ENCODE data around the gene MRPS27.
"Not testable (repeated sequence)": the region's sequence is repeated elsewhere in the genome, so short reads cannot be mapped to it uniquely, and the experiment has no call there.

MRPS27 gene

DNA sequence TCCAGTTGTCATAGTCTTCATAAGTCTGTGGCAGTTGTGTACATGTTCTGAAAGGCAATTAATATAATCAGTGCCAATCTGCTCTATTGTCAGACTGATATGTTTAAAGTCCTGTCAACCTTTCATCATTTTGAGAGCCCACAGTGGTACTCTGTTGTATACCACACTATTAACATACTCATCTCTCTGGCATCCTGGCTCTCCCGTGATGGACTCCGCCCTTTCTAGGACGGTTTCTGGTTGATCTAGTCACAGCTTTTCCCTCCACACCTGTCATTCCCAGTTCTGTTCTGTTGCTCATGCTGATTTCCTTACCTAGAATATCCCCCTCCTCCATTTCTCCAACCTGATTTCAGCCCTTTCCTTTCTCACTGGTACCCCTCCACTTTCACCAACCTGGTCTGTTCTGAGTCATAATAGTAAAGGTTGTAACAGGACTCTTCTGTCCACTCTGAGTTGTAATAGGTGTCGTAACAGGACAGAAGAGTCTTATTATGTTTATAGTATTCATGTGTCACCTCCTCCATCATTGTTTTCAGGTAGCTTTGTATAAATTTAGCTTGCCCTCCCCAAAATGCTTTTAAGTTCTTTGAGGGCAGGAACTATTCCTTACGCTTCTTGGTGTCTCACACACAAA lies 4.3 kb upstream of the MRPS27 start:
- DNase-seq: no peak

DNA sequence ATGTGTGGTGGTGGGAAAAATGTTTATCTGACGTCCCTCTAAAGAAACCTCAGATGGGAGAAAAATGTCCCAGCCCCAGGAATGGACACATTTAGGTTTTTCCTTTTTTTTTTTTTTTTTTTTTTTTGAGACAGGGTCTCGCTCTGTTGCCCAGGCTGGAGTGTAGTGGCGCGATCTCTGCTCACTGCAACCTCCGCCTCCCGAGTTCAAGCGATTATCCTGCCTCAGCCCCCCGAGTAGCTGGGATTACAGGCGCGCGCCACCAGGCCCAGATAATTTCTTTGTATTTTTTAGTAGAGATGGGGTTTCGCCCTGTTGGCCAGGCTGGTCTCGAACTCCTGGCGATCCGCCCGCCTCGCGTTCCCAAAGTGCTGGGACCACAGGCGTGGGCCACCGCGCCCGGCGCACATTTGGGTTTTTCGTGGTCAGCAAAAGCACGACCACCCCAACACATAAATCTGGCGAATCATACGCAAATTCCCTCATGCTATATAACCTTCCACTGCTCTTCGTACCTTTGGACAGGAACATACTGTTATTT lies 535 bp downstream of the MRPS27 start:
- DNase-seq: peak; percentile 39

DNA sequence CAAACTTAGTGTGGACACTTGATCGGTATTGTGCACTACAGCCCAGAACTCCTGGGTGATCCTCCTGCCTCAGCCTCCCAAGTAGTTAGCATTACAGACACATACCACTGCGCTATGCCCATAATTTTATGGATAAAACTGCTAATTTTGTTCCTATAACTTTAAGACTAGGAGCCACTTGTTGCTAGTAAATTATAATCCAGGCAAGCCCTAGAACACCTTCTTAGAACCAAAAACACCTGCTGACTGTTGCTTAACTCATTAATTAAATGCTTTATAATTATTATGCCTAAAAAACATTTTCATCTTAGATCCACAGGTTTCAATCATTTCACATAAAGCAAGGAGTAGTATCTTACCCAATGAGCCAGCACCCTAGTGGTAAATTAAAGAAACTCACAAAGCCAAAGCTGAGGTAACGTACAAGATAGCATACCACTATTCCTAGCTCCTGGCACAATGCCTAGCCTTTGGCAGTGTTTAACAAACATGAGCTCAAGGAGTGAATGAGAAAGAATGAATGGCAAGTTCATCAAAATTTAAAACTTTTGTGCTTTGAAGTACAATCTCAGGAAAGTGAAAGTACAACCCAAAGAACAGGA lies 5.4 kb downstream of the MRPS27 start:
- DNase-seq: no peak

DNA sequence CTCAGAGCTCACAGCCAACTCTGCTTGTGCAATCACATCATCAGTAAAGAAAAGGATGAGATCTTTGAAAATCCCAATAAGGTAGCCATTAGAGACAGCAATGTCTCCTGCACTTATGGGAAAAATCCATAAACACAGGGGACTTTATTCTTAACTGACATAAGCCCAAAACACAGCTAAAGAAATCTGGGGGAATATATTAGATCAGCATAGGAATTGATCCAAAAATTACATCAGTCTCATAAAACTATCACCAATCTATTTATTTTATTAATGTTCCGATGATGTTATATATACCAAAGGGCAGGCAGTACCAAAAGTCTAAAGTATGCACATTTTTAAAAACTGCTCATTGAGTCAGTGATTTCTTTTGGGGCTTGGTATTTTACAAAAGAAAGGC lies 6.9 kb downstream of the MRPS27 start:
- DNase-seq: no peak

DNA sequence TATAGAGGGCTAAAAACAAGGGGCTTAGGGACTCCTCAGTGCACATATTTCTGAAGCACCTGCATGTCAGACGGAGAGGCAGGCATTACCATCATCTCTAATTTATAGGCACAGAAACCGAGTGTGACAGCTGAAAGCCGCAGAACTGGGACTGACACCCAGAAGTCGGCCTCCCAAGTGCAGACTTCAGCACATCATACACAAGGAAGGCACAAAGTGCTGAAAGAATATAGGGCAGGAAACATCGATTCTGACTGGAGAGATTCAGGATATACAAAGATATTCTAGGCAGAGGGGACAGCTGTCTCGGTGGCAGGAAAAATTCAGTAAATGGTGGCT lies 11.2 kb downstream of the MRPS27 start:
- no peak for DNase-seq

DNA sequence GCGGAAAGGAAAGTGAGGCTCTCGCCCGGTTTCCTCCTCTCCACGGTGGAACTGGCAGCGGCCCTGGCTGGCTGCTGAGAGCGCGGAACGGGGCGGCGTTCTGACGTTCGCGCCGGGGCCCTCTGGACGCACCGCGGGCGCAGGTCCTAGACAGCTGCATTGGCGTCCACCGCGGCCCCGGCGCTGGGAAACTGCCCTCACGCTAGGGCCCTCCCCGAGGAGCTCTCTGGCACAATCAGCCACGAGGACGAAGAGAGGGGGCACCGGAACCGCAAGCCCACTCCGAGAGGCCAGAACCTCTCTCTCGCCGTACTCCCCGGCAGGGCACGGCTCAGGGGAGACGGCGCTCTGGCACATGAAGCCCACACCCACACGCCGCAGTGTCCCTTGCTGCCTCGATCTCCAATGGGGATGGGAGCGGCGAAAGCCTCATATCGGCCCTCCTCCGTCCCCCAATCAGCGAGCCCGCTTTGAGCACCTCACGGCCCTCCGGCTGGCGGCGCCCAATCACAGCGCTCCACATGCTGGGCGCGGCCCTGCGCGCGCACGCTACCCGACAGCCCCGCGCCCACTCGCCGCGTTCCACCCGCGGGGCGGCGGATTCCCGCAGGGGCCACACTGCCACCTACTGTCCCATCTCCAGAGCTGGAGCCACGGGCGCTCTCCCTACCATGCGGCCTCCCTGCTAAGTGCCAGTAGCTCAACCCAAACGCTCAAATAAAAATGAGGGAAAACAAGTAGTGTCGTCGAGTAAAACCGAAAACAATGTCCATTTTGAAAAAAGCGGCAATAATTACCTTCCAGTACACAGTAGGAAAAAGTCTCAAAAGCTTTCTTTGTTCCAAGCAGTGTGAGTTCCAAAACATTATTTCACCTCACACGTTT lies 11.8 kb downstream of the MRPS27 start:
- peak; percentile 94 for DNase-seq

DNA sequence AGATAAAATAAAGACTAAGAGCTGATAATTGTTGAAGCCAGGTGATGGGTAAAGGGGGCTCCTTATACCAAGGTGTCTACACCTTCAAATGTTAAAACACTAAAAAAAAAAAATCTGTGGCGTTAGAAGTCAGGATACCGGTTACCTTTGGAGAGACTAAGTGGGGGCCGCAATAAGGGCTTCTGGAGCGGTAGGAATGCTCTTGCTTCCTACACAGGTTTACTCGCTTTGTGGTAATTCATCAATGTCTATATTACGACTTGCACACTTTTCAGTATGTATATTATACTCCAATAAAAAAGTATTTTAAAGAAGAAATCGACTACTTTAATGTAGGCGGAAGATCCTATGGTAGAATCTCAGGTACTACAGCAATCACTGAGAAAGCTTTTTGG lies 12.5 kb downstream of the MRPS27 start:
- DNase-seq: no peak

DNA sequence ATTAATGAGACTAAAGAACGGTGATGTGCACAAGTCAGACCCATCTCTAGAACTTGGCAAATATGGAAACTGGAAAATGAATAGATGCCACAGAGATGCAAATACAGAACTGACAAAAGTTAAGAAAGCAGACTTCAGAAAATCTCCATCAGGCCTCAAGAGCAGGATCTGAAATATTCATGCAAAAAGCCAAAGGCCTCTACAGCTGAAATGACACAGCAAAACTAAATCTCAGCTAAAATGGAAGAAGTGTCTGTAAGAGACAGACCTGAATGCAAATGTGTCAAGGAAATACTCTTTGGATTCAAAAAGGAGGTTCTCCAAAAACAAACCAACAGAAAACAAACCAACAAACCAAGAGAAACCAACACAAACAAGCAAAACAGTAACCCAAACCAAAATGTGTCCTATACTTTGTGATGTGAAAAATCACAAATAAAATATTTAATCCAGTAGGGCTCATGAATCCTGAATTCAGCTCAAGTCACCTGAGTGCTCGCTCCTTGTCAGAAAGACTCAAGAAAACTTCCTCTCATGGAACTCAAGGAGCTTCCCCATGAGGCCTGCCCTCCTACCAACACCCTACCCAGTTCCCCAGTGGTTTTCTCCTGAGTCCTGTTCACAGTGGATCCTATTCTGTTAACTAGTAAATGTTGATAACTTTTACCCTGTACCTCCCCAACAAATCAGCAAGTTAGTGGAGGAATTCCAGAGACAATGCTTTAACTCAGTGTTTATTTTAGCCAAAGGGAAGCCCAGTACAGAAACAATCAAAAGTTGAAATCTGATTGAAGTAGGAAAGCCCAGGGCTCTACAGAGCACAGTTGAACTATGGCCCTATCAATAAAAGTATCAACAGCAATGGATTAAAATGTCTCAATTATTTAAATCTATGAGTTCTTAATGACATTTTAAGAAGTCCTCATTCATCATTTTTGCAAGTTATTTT lies 14.6 kb downstream of the MRPS27 start:
- no peak for DNase-seq

DNA sequence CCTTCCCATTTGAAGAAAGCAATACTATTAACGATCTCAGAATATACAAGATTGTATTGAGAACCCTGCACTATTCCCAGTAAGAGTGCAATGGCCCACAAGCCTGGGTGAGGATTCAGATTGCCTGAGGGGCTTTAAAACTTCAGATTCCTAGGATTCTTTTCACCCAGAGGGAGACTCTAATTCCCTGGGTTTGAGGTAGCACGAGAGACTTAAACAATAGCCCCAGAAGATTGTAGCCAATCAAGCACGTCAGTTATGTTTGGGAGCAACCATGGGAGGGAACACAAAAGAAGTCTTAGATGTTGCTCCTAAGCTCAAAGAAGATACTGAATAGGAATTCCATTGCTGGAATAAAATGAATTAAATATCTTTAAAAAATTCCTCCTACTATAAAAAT lies 17.9 kb downstream of the MRPS27 start:
- no peak for DNase-seq

DNA sequence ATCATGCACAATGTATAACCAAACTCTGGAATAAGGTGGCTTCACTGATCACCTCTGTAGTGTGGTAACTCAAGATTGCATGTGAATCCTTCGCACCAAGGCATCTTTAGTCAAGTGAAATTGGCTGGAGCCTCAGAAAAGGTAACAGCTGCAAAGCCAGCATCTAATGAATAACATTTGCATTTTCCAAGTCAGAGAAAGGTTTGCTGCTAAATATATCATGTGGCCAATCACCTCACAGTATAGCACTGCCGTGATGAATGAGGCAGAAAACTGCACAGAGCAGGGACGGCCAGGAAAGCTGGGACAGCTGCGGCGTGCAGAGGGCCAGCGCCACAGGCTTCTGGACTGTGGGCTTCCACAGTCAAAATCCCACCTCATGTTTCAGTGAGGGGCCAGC lies 18.5 kb downstream of the MRPS27 start:
- DNase-seq: no peak

DNA sequence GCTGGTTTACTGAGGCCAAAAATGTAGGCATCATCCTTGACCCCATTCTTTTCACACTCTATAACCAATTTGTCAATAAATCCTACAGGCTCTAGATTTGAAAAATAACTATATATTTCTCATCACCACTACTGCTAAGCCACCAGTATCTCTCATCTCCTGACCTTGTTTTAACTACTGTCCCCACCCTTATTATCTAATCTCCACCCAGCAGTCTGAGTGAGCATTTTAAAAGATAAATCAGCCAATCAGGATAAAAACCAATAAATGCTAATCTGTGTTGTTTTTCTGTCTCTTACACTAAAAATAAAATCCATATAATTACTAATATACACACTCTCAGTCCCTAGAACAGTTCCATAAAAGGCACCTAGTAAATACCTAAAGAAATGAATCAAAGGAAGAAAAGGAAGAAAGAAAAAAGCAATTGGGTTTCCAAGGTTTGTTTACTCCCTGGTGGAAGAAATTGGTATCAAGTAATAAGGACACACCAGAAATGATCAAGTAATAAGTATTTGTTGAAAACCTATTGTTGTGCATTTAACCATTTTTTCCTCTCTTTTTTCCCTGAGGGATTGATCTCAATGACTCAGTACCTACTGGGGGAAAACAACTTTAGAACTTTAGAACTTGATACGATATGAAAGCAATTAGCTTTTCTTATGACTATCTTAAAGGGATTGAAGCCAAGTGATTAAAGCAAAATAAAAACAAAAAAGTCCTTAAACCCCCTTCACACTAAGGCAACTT lies 19.3 kb downstream of the MRPS27 start:
- no peak for DNase-seq

DNA sequence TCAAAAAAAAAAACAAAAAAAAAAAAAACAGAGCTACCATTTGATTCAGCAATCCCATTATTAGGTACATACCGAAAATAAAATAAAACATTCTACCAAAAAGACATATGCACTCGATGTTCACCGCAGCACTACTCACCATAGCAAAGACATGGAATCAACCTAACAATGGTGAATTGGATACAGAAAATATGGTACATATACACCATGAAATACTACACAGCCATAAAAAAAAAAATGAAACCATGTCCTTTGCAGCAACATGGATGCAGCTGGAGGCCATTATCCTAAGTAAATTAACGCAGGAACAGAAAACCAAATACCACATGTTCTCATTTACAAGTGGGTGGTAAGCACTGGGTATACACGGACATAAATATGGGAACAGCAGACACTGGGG lies 21.3 kb downstream of the MRPS27 start:
- DNase-seq: no peak

DNA sequence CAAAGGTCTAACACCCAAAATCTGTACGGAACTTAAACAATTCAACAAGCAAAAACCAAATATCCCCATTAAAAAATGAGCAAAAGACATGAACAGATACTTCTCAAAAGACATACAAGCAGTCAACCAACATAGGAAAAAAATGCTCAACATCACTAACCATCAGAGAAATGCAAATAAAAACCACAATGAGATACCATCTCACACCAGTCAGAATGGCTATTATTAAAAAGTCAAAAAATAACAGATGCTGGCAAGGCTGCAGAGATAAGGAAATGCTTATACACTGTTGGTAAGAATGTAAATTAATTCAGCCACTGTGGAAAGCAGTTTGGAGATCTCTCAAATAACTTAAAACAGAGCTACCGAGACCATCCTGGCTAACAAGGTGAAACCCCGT lies 21.9 kb downstream of the MRPS27 start:
- not testable (repeated sequence) for DNase-seq

DNA sequence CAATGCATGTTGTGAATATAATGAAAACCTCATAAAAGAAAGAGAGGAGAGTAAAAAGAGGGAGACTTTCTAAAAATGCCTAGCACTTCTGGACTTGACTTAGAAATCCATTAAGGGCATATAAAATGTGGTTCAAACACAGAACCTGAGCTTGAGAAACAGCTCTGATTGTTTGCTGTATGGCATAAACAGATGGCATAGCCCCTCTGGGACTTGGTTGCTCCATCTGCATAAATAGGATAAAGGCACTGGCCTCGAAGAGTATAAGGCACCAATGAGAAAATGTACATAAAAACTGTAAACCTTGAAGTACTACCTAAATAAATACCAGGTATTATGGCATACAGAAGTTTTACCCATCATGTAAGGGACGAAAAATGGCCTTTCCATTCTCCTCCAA lies 23.8 kb downstream of the MRPS27 start:
- DNase-seq: no peak

DNA sequence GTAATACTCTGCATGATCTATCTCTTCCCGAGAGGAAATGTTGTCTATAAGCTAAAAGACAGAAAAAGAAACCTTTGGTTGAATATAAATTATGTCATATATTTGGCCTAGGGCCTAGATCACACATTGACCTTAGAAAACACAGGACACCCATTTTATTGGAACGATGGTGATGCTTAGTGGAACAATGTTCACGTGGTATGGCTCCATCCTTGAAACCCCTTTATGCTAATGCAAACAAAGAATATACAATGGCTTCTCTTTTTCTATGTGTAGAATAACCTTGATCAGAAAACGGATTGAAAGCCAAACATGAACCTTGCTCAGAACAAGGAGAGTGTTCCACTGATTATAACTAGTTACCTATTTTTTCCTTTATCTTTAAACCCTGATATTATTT lies 24.5 kb downstream of the MRPS27 start:
- DNase-seq: no peak

DNA sequence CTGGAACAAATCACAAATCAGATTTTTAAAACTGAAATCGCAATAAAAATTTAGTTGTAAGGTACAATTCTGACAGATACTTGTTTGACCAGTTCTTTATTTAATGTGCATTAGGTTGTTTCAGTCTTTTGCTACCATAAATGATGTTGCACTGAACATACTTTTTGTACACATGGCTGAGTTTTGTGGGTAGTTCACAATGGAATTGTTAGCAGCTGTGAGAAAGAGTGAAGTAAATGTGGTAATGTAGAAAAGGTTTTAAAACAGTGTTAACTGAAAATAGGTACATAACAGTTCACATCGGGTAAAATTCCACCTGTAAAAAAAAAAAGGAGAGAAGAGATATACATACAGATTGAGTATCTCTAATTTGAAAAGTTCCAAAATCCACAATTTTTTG lies 25.6 kb downstream of the MRPS27 start:
- DNase-seq: no peak

DNA sequence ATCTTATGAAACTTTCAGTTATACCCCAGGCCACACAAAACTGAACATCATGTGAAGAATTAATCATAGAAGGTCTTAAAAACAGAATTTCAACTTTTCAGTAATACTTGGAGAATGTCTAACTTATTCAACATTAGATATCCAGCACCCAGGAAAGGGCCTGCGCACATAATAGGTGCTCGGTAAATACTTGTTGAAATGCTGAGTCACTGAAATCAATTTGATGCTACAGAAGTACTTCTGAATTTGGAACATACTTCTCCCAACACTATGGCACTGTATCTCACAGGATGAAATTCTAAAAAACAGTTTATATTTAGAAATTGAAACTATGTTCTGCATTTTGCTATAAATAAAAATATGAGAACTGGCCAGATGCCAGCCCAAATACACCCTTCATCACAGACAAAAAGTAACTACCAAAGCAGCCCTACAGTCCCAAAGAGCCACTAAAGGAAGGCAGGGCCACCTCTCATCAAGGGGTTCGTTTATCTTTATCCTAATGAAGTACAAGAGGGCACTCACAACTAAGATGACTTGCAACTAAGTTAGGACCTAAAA lies 26.5 kb downstream of the MRPS27 start:
- DNase-seq: no peak

DNA sequence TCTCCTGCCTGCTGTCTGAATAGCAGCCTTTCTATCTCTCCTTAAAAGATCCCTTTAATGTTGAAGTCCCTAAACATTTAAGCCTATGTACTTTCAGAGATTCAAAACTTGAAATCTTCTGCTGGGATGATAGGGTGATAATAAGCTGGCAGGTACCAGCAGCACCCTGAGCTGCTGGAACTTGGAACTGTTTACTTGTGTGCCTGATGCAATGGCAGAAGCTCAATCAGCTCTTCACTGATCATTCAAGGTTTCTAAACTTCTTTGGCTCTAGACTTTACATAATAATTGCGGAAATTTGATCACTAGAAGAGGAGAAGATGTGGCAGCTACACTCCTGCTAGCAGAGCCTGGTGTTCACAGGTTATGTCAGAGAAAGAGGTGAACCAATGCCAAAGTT lies 27.6 kb downstream of the MRPS27 start:
- no peak for DNase-seq

DNA sequence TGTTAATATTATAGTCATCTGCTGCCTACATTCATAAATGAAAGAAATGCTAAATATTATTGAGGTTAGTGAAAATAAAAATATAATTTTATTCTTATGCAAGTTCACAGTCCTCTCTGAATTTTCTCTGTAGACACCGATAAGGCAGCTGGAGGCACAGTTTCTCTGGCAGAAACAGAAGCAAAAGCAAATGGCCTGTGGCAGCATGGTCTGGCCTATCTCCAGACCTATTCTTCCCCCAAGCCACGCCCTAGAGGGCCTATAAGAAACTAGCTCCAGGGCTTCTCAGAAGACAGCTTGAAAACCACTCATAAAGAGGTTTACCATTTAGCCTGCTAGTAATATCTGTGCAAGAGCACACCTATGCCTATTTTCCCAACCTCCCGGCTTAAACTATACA lies 28.4 kb downstream of the MRPS27 start:
- DNase-seq: no peak

DNA sequence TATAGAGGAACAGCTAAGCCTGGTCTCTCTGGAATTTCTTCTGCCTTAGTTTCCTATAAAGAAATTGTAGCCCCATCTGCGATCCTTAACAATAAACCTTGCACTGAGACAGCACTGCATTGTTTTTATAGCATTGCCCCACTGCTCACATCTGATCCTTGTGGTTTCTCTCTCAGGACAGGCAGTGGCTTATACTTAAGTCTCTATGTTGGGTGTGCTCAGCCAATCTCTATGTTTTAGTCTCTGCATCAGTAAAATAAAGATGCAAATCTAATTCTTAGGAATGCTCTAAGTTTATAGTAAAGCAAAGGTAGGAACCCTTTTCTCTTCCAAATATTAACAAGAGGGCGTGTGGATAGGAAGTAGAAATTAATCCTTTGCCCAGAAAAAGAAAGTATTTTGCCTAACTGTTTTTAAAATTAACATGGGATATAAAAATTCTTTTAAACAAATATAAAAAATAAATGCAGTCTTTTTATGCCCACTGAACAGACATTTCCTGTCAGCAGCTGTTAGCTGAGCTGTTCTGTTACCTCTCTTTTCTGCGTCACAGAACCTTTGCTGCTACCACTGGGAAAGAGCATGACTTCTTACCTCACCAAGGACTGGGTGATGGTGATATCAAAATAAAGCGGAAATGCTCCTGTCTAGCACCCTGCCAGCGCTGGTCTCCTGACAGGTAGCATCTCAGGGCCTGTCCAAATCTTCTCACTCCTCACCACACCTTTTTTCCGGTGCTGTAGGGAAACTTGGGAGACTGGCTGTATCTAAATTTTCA lies 29.5 kb downstream of the MRPS27 start:
- DNase-seq: no peak

DNA sequence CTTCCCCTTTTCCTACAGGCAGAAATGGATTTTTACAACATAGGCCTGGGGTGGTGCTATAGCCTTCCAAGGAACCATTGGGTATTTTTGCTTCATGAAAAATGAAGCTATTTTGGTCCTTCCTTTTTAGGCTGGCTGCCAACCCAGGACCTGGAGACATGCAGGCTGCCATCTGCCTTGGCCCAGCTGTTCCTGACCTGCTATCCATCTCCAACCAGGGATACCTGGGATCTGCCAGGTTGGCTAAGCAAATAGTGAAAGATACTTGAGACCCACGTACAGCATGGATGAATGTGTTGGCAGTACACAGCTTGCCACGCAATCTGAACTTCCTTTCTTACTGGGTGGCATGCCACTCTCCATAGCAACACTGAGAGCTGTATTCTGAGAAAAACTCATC lies 31.1 kb downstream of the MRPS27 start:
- no peak for DNase-seq

Data from stimulated activated CD4-positive, alpha-beta T cell treated with anti-CD3 and anti-CD28 coated beads, Interleukin-12 subunit alpha, Interleukin-12 subunit beta, amount 100 ng/mL, for 4 hours (primary cell).